Measurements from ENCODE around the gene LHPP.
A peak's percentile ranks its signal among the peaks of the same experiment; 100 is the strongest.

The LHPP gene

GRCh38 chr10:124605856-124606812, 144.5 kb downstream of the LHPP start:
- peak in 1 of 2 experiments; percentile 57 for DNase-seq (ENCODE audit: low read depth in 1 of 2, low spot score in 1 of 2)
- no peak for TF ChIP-seq CTCF (IDR thresholded peaks at IDR 0.05; ENCODE audit: insufficient read depth, low read length)
- H3K27ac ChIP-seq (replicated peaks): peak overlapping the region; percentile 49
- H3K27me3 ChIP-seq (ENCODE audit: insufficient read depth, poor library complexity, severe bottlenecking): no peaks in the 10 kb centered on the region
- no peak overlapping the region for H3K4me3 ChIP-seq (replicated peaks; ENCODE audit: insufficient read depth, low read length)

- Histone ChIP-seq H3K27me3 (ENCODE audit: insufficient read depth, poor library complexity, severe bottlenecking) (no peaks in the 10 kb centered on the region), H3K4me3 (replicated peaks; ENCODE audit: insufficient read depth, low read length) (no peak overlapping the region), H3K27ac (replicated peaks) (peak overlapping the region; percentile 49)
- DNase-seq (ENCODE audit: low read depth in 1 of 2, low spot score in 1 of 2): peak in 1 of 2 experiments; percentile 55
- no peak for TF ChIP-seq GABPA (IDR thresholded peaks at IDR 0.05; ENCODE audit: low read depth)
- no peak for TF ChIP-seq POLR2AphosphoS5 (IDR thresholded peaks at IDR 0.05; ENCODE audit: low read depth)
- no peak for TF ChIP-seq SPI1 (IDR thresholded peaks at IDR 0.05; ENCODE audit: borderline replicate concordance, low read depth)
- no peak for TF ChIP-seq REST (IDR thresholded peaks at IDR 0.05; ENCODE audit: insufficient replicate concordance, low read depth)
- no peak for TF ChIP-seq CTCF (IDR thresholded peaks at IDR 0.05; ENCODE audit: insufficient read depth, low read length)
These were observed 145.2 kb downstream of the LHPP start for GRCh38 chr10:124606822-124607221.

DNA sequence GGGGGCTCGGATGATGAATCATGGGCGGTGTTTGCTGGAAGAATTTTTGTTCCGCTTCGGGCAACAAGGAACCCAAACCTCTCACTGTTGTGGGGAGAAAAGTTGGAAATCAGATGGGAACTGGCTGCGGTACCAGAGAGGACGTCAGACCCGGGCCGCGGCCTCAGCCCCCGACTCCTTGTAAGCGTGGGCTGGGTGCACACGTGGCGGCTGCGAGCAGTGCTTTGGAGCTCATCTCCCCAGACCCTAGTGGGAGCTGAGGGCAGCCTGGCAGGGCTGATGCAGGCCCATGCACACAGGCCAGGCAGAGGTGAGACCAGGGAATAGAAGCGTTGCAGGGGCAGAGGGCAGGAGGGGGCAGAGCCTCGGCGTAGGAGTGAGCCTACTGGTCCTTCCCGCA, 146.1 kb downstream of the LHPP start:
- no peak overlapping the region for H3K4me3 ChIP-seq (replicated peaks; ENCODE audit: insufficient read depth, low read length)
- TF ChIP-seq POLR2AphosphoS5 (IDR thresholded peaks at IDR 0.05; ENCODE audit: low read depth): no peak
- no peak for TF ChIP-seq CTCF (IDR thresholded peaks at IDR 0.05; ENCODE audit: insufficient read depth, low read length)
- TF ChIP-seq REST (IDR thresholded peaks at IDR 0.05; ENCODE audit: insufficient replicate concordance, low read depth): no peak
- no peak for TF ChIP-seq GABPA (IDR thresholded peaks at IDR 0.05; ENCODE audit: low read depth)
- no peak for TF ChIP-seq SPI1 (IDR thresholded peaks at IDR 0.05; ENCODE audit: borderline replicate concordance, low read depth)
- H3K27me3 ChIP-seq (ENCODE audit: insufficient read depth, poor library complexity, severe bottlenecking): no peaks in the 10 kb centered on the region
- no peak for DNase-seq (ENCODE audit: low read depth in 1 of 2, low spot score in 1 of 2)
- no peak overlapping the region for H3K27ac ChIP-seq (replicated peaks)
